Adipocyte (in vitro differentiated cells): Measurements from ENCODE around the gene CERS4.

Source experiments
- DNase-seq: peaks from one replicate; pipeline ENCODE4 v3.0.0-alpha.2; 2015; ENCODE audit warnings: low read depth
- H3K27me3 ChIP-seq: replicated peaks from 2 replicates; pipeline ENCODE4 v1.7.0; 2013; ENCODE audit warnings: mild to moderate bottlenecking, low read length, moderate library complexity; ENCODE audit not compliant: control insufficient read depth, insufficient read depth
- H3K36me3 ChIP-seq: 2 replicates; pipeline ENCODE4 v1.7.0; 2013; ENCODE audit warnings: low read length, mild to moderate bottlenecking, moderate library complexity; ENCODE audit not compliant: control insufficient read depth, insufficient read depth, severe bottlenecking
- H3K4me1 ChIP-seq: 2 replicates; pipeline ENCODE4 v1.7.0; 2013; ENCODE audit warnings: mild to moderate bottlenecking, low read length, moderate library complexity; ENCODE audit not compliant: control insufficient read depth, insufficient read depth
- H3K4me3 ChIP-seq: 2 replicates; pipeline ENCODE4 v1.7.0; 2013; ENCODE audit warnings: mild to moderate bottlenecking, low read length, moderate library complexity
- H3K9ac ChIP-seq: 2 replicates; pipeline ENCODE4 v1.7.0; 2013; ENCODE audit warnings: mild to moderate bottlenecking, low read length, moderate library complexity
- H3K9me3 ChIP-seq: 2 replicates; pipeline ENCODE4 v1.7.0; 2013; ENCODE audit warnings: mild to moderate bottlenecking, low read length, moderate library complexity; ENCODE audit not compliant: control insufficient read depth

CERS4 gene

DNA sequence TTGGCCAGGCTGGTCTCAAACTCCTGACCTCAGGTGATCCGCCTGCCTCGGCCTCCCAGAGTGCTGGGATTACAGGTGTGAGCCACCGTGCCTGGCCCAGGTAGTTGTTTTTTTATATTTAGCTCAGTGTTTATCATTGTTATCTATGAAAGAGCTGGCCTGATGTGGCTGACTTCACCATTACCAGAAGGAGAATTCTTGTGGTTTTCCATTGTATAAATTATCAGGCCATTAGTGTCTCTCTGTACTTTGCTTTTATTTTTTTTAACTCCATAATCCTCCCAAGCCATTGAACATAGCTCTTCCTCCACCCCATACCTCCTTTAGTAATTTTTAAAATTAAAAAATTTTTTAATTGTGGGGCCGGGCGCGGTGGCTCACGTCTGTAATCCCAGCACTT, 24.2 kb downstream of the CERS4 start:
- Histone ChIP-seq H3K4me1 (no peaks in the 10 kb centered on the region), H3K36me3 (no peaks in the 10 kb centered on the region), H3K4me3 (no peak overlapping the region), H3K27me3 (no peaks in the 10 kb centered on the region), H3K9me3 (peaks cover 6% of the 10 kb centered on the region), H3K9ac (no peak overlapping the region)
- no peak for DNase-seq

DNA sequence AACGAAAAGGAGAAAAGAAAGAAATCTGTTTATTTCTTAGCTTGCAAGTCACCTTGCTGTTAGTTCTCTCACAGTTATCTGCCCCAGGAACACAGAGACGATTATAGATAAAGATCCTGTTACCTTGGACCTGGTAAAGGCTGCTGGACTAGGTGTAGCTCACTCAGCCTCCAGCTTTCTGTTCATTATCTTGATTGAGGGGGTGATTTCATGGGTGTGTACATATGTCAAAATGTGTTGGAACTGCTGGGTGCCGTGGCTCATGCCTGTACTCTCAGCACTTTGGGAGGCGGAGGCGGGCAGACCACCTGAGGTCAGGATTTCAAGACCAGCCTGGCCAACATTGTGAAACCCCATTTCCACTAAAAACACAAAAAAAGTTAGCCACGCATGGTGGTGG, 27.9 kb downstream of the CERS4 start:
- Histone ChIP-seq H3K9ac (no peak overlapping the region), H3K27me3 (no peaks in the 10 kb centered on the region), H3K9me3 (no peaks in the 10 kb centered on the region), H3K4me3 (no peak overlapping the region), H3K36me3 (no peaks in the 10 kb centered on the region), H3K4me1 (peaks cover 9% of the 10 kb centered on the region)
- no peak for DNase-seq

DNA sequence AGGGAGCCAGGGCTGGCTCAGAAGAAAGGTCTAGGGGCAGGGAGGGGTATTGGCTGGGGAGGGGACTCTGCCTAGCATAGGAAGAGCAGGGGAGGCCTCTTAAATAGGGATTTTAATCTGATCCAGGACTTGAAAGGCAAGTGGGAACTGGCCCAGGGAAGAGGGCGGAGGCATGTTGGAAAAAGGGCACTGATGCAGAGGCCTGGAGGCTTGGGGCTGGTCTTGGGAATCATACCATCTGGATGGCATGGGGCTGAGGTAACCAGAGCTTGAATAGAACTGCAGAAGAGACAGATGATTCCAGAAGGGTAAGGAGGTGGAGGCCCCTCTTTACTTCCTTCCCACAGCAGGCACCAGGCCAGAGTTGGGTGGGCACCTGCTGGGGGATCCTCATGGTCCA, 29.1 kb downstream of the CERS4 start:
- H3K27me3 ChIP-seq, result no peaks in the 10 kb centered on the region
- peaks cover 9% of the 10 kb centered on the region for H3K4me1 ChIP-seq
- no peak for DNase-seq
- no peak overlapping the region for H3K9ac ChIP-seq
- no peak overlapping the region for H3K4me3 ChIP-seq
- H3K36me3 ChIP-seq, result no peaks in the 10 kb centered on the region
- peaks cover 3% of the 10 kb centered on the region for H3K9me3 ChIP-seq

DNA sequence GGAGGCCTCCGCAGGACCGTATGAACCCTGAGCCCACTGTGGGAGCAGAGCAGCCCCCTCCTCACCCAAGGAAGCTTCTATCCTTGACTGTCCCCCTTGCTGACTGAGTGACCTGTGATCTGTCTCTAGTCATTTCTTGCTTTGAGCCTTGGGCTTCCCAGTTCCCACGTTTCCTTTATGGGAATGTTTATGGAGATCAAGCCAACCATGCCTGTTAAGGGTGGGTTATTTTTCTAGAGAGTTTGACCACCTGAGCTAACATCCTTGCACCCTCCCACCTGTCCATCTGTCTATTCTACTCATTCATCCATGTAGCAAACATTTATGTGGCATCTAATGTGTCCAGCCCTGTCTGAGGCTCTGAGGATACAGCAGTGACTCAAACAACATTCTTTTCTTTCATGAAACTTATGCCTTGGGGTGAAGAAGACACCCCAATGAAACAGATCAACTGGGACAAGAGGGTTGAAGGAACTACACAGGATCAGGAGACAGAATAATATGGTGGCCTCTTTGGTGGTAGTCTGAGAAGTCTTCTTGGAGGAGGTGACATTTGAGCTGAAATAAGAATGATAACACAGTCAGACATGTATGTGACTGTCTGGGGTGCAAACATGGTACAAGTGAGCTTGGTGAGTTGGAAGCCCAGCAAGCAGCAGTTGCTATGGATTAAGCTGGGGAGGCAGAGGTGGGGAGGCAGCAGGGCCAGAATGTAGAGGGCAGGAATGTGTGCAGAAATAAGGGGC, 30.5 kb downstream of the CERS4 start:
- Histone ChIP-seq H3K4me3 (no peak overlapping the region), H3K4me1 (peaks cover 9% of the 10 kb centered on the region), H3K27me3 (no peaks in the 10 kb centered on the region), H3K36me3 (no peaks in the 10 kb centered on the region), H3K9me3 (peaks cover 5% of the 10 kb centered on the region), H3K9ac (no peak overlapping the region)
- DNase-seq, result no peak

DNA sequence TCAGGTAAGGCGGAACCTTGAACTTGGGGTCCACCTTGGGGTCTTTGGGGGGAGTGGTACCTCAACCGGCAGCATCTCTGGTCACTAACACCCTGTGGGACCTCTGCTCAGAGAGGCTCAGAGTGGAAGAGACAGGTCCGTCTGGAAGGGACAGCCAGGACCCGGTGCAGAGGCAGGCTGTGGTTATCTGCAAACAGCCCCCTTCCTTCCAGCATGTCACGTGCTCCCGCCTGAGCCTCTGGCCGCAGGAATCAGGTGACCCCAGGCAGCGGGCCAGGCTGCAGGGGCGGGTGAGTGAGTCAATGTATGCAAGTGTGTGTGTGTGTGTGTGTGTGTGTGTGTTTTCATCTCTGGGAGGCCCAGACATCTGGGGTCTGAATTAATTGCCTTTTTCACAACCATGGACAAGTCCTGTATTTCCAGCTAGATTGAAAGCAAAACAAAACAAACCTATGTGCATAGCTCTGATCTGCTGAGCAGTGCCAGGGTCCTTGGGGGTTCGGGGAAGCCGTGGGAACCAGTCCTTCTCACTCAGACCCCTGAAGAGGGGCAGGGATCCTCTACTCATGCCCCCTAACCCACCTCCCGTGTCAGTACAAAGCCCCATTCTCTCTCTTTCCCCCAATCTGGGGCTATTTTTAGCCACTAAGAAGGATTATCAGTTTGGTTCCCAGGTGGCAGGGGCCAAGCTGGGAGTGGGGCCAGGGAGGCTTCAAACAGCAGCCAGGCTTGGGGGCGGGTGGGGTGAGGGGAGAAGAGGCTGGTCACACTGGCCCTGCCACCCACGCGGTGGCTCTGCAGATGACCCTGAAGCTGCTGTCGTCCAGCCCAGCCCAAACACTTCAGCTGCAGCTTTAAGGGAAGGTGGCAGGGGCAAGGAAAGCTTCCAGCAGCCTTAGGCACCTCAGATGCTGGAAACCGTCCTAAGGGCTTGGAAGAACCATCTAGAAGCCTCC, 31.4 kb downstream of the CERS4 start:
- H3K36me3 ChIP-seq, result no peaks in the 10 kb centered on the region
- H3K9ac ChIP-seq, result peak overlapping the region; percentile 65
- no peaks in the 10 kb centered on the region for H3K27me3 ChIP-seq
- H3K4me3 ChIP-seq, result peak overlapping the region; percentile 35
- H3K9me3 ChIP-seq, result peaks cover 5% of the 10 kb centered on the region
- peak; percentile 78 for DNase-seq
- H3K4me1 ChIP-seq, result peaks cover 9% of the 10 kb centered on the region

DNA sequence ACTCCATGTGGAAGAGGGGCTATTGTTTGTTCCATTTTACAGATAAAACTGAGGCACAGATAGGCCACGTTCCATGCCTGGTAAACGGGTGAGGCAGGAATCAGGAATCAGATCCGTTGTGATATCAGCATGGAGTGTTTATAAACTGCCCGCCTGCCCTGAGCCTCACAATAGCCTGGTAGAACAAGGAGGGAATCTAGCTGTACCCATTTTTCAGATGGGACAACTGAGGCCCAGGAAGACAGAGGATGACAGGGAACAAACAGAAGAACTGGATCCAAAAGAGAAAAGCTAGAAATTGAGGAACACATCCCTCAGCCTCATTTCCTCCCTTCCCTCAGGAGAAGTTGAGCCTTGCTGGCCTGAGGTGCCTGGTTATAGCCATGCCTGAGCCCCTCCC, 32.5 kb downstream of the CERS4 start:
- Histone ChIP-seq H3K36me3 (no peaks in the 10 kb centered on the region), H3K27me3 (no peaks in the 10 kb centered on the region), H3K9me3 (peaks cover 5% of the 10 kb centered on the region), H3K9ac (no peak overlapping the region), H3K4me1 (peaks cover 9% of the 10 kb centered on the region), H3K4me3 (no peak overlapping the region)
- DNase-seq, result no peak

DNA sequence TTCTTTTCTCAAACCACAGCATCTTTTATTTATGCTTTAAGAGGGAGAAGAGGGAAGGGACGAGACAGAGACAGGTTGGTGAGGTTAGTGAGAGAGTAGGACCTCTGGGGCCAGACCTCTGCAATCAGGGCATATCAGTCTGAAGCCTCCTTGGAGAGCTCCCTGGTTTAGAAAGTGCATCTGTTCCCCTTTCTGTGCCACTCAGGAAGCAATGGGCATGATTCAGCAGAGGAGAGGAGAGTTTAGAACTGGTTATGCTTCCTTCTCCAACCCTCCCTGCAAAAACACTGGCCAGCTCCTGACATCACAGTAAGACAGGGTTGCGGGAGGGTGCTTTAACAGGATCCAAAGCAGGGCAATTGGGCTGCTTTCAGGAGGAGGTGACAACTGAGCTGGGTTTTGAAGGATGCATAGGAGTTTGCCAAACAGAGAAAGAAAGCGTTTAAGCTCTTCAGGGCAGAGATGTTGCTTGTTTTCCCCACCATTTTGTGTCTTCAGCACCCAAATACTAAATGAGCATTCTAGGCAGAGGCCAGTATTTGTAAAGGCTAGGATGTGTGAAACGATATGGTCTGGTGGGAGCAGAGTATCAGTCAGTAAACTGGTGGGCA, 33.1 kb downstream of the CERS4 start:
- Histone ChIP-seq H3K36me3 (no peaks in the 10 kb centered on the region), H3K4me1 (peaks cover 9% of the 10 kb centered on the region)
- DNase-seq, result no peak

DNA sequence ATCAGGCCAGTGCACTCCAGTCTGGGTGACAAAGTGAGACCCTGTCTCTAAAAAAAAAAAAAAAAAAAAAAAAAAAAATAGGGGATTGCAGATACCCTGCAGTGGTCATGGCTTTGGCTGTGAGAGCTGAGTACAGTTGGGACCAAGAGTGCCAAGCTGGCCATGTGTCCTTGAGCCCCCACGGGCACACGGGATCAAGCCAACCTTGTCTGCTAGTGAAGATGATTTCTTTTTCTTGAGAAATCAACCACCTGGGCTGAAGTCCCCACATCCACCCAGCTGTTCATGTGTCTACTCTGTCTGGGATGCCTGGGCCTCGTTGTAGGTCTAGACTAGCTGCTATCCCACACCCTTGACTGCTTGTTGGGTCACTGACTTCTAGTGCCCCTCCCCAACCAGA, 34.0 kb downstream of the CERS4 start:
- DNase-seq, result no peak
- peaks cover 9% of the 10 kb centered on the region for H3K4me1 ChIP-seq
- H3K36me3 ChIP-seq, result no peaks in the 10 kb centered on the region
- H3K4me3 ChIP-seq, result no peak overlapping the region
- H3K9ac ChIP-seq, result no peak overlapping the region
- H3K9me3 ChIP-seq, result peaks cover 5% of the 10 kb centered on the region
- H3K27me3 ChIP-seq, result no peaks in the 10 kb centered on the region

More for the DNA sequence above, 33.1 kb downstream of the CERS4 start:
- Histone ChIP-seq H3K9me3 (peaks cover 5% of the 10 kb centered on the region), H3K4me3 (no peak overlapping the region), H3K9ac (no peak overlapping the region), H3K27me3 (no peaks in the 10 kb centered on the region)

DNA sequence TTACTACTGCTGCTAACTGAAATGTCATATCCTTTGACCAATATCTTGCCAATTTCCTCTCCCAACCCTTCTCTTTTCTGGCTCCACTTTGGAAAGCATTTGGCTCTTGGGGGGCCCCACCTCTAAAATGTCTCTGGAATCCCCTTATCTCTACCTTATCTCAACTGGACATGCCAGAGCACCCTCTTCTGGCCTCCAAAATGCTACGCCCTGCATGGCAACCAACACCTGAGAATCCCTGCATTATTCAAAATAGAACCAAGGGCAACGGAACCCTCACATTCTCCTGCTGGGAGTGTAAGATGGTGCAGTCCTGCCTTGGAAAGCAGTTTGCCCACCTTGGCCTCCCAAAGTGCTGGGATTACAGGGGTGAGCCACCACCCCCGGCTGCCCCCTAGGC, 35.3 kb downstream of the CERS4 start:
- H3K36me3 ChIP-seq, result no peaks in the 10 kb centered on the region
- DNase-seq, result no peak

DNA sequence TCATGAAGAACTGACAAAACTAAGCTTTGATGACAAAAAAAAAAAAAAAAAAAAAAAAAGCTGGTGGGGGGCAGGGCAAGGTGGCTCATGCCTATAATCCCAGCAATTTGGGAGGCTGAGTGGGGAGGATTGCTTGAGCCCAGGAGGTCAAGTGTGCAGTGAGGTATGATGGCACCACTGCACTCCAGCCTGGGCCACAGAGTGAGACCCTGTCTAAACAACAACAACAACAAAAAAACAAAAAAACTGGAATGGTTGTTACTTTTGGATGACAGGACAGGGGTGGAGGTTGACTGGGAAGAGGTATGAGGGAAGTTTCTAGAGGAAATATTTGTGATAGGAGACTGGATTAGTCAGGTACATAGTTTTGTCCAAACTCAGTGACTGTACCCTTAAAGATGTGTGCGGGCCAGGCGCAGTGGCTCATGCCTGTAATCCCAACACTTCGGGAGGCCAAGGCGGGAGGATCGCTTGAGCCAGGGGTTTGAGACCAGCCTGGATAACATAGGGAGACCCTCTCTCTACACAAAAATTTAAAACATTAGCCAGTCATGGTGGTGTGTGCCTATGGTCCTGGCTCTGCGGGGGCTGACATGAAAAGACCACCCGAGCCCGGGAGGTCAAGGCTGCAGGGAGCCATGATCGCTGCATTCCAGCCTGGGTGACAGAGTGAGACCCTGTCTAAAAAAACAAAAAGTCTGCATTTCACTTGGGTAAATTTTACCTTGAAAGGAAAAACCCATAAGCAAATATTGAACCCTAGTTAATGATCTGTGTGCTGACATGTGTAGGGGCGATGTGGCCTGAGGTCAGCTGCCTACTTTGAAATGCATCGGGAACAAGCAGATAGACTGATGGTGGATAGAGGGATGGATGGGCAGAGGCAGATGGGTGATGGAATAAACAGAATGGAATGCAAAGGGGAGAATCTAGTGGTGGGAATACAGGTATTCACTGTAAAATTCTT, 37.0 kb downstream of the CERS4 start:
- Histone ChIP-seq H3K9ac (no peak overlapping the region), H3K9me3 (peaks cover 5% of the 10 kb centered on the region), H3K4me3 (no peak overlapping the region), H3K36me3 (no peaks in the 10 kb centered on the region), H3K4me1 (peaks cover 6% of the 10 kb centered on the region), H3K27me3 (no peaks in the 10 kb centered on the region)
- DNase-seq, result no peak

More for the DNA sequence above, 35.3 kb downstream of the CERS4 start:
- no peak overlapping the region for H3K4me3 ChIP-seq
- no peaks in the 10 kb centered on the region for H3K27me3 ChIP-seq
- no peak overlapping the region for H3K9ac ChIP-seq
- peaks cover 5% of the 10 kb centered on the region for H3K9me3 ChIP-seq
- H3K4me1 ChIP-seq, result peaks cover 9% of the 10 kb centered on the region
